Aorta (tissue), 5 donors: Measurements from ENCODE around the gene CAPN11. TPM values are rescaled to one million over a fixed set of nuclear protein-coding genes. Genes with fewer than 3 reads are reported as not detected.
"Not testable (repeated sequence)": the region's sequence is repeated elsewhere in the genome, so short reads cannot be mapped to it uniquely, and the experiment has no call there.

Experiments
- ATAC-seq: fragments of 200-7000 bp; cut with Tn5 transposase; one replicate; pipeline ENCODE4 v1.9.1; 2022; ENCODE audit warnings: moderate library complexity; ENCODE audit not compliant: low FRiP score
- DNase-seq, 2 donors: peaks; one replicate each; pipeline ENCODE4 v3.0.0-alpha.2; 2020
- H3K27ac ChIP-seq, 2 donors: one replicate each; pipeline ENCODE4 v1.5.1; 2013; ENCODE audit warnings: low read length in 2 of 2, mild to moderate bottlenecking in 2 of 2, moderate library complexity in 2 of 2, control low read depth in 1 of 2, inconsistent platforms in 1 of 2, low read depth in 1 of 2
- H3K27me3 ChIP-seq, 2 donors: one replicate each; pipeline ENCODE4 v1.6.1; 2013; ENCODE audit warnings: control low read depth in 1 of 2, low read length in 1 of 2, mild to moderate bottlenecking in 1 of 2, moderate library complexity in 1 of 2; ENCODE audit not compliant: insufficient read depth in 2 of 2, control insufficient read depth in 1 of 2
- H3K36me3 ChIP-seq, 2 donors: one replicate each; pipeline ENCODE4 v1.6.1; 2013; ENCODE audit warnings: control low read depth in 1 of 2, low read length in 1 of 2, mild to moderate bottlenecking in 1 of 2; ENCODE audit not compliant: insufficient read depth in 2 of 2, control insufficient read depth in 1 of 2
- H3K4me1 ChIP-seq, 2 donors: one replicate each; pipeline ENCODE4 v1.6.1; 2013; ENCODE audit warnings: low read length in 2 of 2, control low read depth in 1 of 2, mild to moderate bottlenecking in 1 of 2, moderate library complexity in 1 of 2; ENCODE audit not compliant: insufficient read depth in 2 of 2, control insufficient read depth in 1 of 2
- H3K4me3 ChIP-seq, 2 donors: one replicate each; pipeline ENCODE4 v1.5.1; 2013; ENCODE audit warnings: low read length in 2 of 2, control low read depth in 1 of 2, mild to moderate bottlenecking in 1 of 2
- H3K9me3 ChIP-seq: one replicate; pipeline ENCODE4 v1.6.1; 2013; ENCODE audit warnings: mild to moderate bottlenecking, low read length; ENCODE audit not compliant: control insufficient read depth
- WGBS, 2 donors: extraction: QIAGEN DNeasy Blood & Tissue Kit; methylation state at CpG; one replicate each; pipeline ENCODE4 v1.1.7; 2013; 5-methylcytosine and 5-hydroxymethylcytosine counted together
- intact Hi-C, 2 donors: fragments of 100-400 bp; cut with DNase I; formaldehyde crosslinking; loops; one replicate each; pipeline versions ENCODE4 v1.14.2 to v1.15.0; 2022
- polyA plus RNA-seq, 2 donors: library from polyadenylated mRNA; stranded (reverse); fragments of 200-250 nt; gene quantifications; one replicate each; pipeline ENCODE4 v1.2.3, GENCODE V29; 2013
- total RNA-seq, 2 donors: library from RNA; stranded (reverse); fragmentation: NEBNext Ultra II Directional; extraction: Animal tissue kit (Norgen Biotek cat#: 25700); gene quantifications; one replicate each; pipeline ENCODE4 v1.2.1, GENCODE V29; 2021
- donor health status: healthy with polysubstance abuse.
- donor health status: Bipolar disorder and iron deficiency.
- donor health status: DM: no; HTN: no; CAD: no.
- donor health status: DM: no; HTN: no; CAD: no.
- donor health status: DM: yes; HTN: yes; CAD: no.

Gene CAPN11
- total and polyA plus RNA-seq, 4 donors = 0.46 to 2.2 (median 0.81) TPM; not detected in 1

DNA sequence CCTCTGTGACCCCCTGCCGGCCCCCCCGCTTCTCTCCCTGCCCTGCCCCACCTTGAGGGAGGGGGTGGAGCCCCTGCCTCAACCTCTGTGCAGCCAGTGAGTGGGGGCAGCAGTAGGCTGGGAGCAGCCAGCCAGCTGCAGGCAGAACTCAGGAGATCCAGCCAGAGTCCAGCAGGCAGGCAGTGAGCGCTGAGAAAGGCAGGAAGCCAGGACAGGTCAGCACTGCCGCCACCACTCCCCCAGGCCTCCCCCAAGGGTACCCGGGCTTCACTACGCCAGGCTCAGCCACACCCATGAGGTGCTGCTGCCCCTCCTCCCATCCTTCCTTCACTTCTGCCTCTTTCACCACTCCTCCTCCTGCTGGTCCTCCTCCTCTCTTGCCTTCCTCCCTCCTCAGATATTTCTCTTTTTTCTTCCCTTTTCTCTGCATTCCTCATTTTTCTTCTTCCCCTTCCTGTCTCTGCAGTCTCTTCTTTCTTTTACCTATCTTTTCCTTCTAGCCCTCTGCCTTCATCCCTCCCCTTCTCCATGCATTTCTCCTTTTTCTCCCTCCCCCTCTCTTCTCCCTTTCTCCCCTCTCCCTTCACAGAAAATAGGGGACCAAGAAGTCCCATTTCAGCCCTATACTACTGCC, 19.8 kb upstream of the CAPN11 start:
- Histone ChIP-seq H3K27me3 (no peaks in the 10 kb centered on the region), H3K36me3 (peaks cover 0 to 1% of the 10 kb centered on the region in 2 donors), H3K27ac (no peak overlapping the region), H3K4me3 (no peak overlapping the region), H3K4me1 (no peaks in the 10 kb centered on the region), H3K9me3 (no peaks in the 10 kb centered on the region)
- intact Hi-C loops = no loop called here
- DNase-seq (no peak), ATAC-seq (no peak)
- 61 to 75% methylated on average over 4 to 6 of the region's 6 CpGs for WGBS, 2 donors

DNA sequence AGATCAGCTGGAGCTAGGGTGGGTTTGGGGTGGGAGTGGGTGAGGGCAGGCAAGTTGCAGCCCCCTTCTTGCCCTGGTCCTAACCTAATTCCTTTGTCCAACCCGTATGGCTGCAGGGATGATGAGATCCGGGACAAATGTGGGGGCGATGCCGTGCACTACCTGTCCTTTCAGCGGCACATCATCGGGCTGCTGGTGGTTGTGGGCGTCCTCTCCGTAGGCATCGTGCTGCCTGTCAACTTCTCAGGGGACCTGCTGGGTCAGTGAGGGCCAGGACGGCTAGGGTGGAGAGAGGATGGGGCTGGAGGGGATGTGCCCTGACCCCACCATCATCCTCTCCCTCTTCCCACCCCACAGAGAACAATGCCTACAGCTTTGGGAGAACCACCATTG, 19.3 kb upstream of the CAPN11 start:
- DNase-seq (no peak), ATAC-seq (no peak)
- Histone ChIP-seq H3K4me1 (no peaks in the 10 kb centered on the region), H3K36me3 (peaks cover 0 to 1% of the 10 kb centered on the region in 2 donors), H3K4me3 (no peak overlapping the region), H3K27me3 (no peaks in the 10 kb centered on the region), H3K9me3 (no peaks in the 10 kb centered on the region), H3K27ac (no peak overlapping the region)
- intact Hi-C loops = no loop called here
- WGBS, 2 donors = 81 to 82% methylated on average over 10 of the region's 10 CpGs

DNA sequence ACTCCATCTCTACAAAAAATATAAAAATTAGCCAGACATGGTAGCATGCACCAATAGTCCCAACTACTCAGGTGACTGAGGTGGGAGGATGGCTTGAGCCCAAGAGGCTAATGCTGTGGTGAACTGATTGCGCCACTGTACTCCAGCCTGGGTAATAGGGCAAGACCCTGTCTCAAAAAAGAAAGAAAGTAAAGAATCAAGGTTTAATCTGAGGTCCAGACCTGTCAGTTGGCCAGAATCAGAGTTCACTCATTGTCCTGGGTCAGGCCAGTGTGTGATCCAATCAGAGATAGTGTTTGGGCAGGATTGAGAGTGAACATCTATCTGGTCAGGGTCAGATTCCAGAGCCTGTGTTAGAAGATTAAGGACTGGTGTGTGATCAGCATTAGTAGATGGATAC, 15.8 kb upstream of the CAPN11 start:
- Histone ChIP-seq H3K27ac (no peak overlapping the region), H3K27me3 (no peaks in the 10 kb centered on the region), H3K4me1 (no peaks in the 10 kb centered on the region), H3K4me3 (no peak overlapping the region), H3K9me3 (no peaks in the 10 kb centered on the region), H3K36me3 (peaks cover 0 to 4% of the 10 kb centered on the region in 2 donors)
- WGBS, 2 donors = 100% methylated on average over 1 of the region's 1 CpG
- DNase-seq (no peak), ATAC-seq (no peak)
- intact Hi-C loops = no loop called here

DNA sequence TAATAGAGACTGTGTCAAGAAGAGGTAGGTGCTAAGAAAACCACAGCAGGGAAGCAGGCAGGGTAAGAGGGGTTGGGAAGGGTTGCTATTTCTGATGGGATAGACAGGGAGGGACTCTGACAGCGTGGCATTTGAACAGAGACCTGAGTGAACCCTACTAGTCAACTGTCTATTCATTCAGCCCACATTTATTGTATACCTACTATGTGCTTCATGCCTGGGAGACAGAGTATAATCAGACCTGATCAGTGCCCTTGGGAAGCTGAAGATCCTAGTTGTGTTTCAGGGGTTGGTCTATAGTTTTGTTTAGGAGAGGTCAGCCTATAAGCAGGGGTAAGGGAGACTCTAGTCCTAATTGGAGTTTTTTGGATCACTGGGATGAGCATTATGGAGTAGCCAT, 14.9 kb upstream of the CAPN11 start:
- H3K4me1 ChIP-seq = no peaks in the 10 kb centered on the region
- no peaks in the 10 kb centered on the region for H3K9me3 ChIP-seq
- no peaks in the 10 kb centered on the region for H3K27me3 ChIP-seq
- ATAC-seq (no peak), DNase-seq (no peak)
- intact Hi-C loops = no loop called here
- WGBS, 2 donors = 90 to 98% methylated on average over 1 of the region's 1 CpG
- no peak overlapping the region for H3K27ac ChIP-seq
- H3K36me3 ChIP-seq = peaks cover 0 to 4% of the 10 kb centered on the region in 2 donors
- H3K4me3 ChIP-seq = no peak overlapping the region

DNA sequence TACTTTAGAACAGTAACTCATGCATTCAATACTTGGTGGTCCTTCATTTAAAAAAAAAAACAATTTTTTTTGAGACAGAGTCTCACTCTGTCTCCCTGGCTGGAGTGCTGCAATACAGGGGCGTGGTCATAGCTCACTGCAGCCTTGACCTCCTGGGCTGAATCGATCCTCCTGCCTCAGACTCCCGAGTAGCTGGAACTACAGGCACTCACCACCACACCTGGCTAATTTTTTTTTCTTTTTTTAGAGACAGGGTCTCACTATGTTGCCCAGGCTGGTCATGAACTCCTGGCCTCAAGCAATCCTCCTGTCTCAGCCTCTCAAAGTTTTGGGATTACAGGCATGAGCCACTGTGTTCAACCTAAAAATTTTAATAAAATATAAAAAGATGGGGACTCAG, 14.1 kb upstream of the CAPN11 start:
- H3K9me3 ChIP-seq, ATAC-seq, H3K36me3 ChIP-seq, DNase-seq, H3K27ac ChIP-seq, H3K4me1 ChIP-seq, H3K4me3 ChIP-seq, H3K27me3 ChIP-seq, intact Hi-C loops: not testable (repeated sequence)
- 63 to 65% methylated on average over 3 of the region's 3 CpGs for WGBS, 2 donors

DNA sequence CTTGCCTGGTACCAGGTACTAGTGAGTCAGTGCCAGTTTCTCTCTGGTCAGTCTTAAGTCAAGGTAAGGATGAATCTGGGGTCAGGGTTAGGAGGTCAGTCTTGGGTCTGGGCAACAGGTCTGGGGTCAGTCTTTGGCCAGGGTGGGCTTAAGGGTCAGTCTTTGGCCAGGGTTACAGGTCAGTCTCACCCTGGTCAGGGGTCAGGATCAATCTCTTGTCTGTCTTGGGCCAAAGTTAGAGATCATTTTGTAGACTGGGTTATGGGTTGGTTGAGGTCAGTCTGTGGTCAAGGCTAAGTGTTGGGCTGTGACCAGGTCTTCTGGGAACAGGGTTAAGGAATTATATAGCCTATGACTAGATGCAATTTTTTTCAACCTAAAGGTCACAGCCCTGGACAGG, 12.8 kb upstream of the CAPN11 start:
- ATAC-seq = no peak
- peaks cover 0 to 3% of the 10 kb centered on the region in 2 donors for H3K36me3 ChIP-seq
- no peaks in the 10 kb centered on the region for H3K27me3 ChIP-seq
- no peaks in the 10 kb centered on the region for H3K9me3 ChIP-seq
- no peaks in the 10 kb centered on the region for H3K4me1 ChIP-seq
- DNase-seq = no peak
- intact Hi-C loops = no loop called here
- H3K4me3 ChIP-seq = no peak overlapping the region
- no peak overlapping the region for H3K27ac ChIP-seq

DNA sequence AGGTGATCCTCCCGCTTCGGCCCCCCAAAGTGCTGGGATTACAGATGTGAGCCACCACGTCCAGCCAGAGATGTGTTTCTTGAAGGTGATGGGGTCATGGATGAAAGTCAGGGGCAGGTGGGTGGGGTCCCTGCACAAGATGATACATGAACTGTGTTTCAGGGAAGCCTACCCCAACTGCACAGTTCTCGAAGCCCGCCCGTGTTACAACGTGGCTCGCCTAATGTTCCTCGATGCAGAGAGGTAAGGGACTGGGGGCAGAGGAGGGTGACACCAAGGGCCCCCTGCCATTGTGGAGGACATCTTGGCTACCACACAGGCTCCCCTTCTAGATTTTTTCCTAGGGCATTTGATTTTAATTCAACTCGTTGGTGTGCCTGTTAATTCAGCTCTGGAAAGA, 11.9 kb upstream of the CAPN11 start:
- no peak overlapping the region for H3K4me3 ChIP-seq
- WGBS, 2 donors = 87 to 89% methylated on average over 10 of the region's 10 CpGs
- H3K9me3 ChIP-seq = no peaks in the 10 kb centered on the region
- peak in 1 of 2 donors; percentile 64 for DNase-seq
- intact Hi-C loops = no loop called here
- no peaks in the 10 kb centered on the region for H3K4me1 ChIP-seq
- no peak for ATAC-seq
- no peak overlapping the region for H3K27ac ChIP-seq
- no peaks in the 10 kb centered on the region for H3K27me3 ChIP-seq
- peaks cover 0 to 3% of the 10 kb centered on the region in 2 donors for H3K36me3 ChIP-seq

DNA sequence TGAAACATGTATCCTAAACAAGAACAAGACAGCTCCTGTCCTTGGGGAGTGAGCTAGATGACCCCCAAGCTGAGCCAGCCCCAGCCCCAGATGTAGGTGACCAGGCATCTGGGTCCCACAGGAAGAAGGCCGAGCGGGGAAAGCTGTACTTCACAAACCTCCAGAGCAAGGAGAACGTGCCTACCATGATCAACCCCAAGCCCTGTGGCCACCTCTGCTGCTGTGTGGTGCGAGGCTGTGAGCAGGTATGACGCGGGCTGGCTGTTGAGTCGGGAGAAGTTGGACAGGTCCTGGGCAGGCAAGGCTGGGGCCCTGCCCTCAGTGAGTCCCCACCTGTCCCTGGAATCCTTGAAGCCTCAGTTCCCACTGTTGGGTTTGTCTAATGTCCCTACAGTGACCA, 11.4 kb upstream of the CAPN11 start:
- 90 to 93% methylated on average over 7 of the region's 7 CpGs for WGBS, 2 donors
- intact Hi-C loops = no loop called here
- Histone ChIP-seq H3K4me3 (no peak overlapping the region), H3K4me1 (no peaks in the 10 kb centered on the region), H3K36me3 (peaks cover 0 to 3% of the 10 kb centered on the region in 2 donors), H3K9me3 (no peaks in the 10 kb centered on the region), H3K27me3 (no peaks in the 10 kb centered on the region), H3K27ac (no peak overlapping the region)
- ATAC-seq = no peak
- peak in 1 of 2 donors; percentile 53 for DNase-seq

DNA sequence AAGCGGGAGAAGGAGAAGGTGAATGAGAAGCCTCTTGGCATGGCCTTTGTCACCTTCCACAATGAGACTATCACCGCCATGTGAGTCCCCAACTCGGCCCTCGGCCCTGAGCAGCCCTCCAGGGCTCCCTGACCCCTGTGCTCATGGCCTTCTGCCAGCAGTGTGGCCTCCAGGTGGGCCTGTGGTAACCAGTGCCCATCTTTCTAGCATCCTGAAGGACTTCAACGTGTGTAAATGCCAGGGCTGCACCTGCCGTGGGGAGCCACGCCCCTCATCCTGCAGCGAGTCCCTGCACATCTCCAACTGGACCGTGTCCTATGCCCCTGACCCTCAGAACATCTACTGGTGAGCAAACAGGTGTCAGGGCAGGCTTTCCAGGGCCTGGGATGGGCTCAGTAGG, 10.3 kb upstream of the CAPN11 start:
- intact Hi-C loops = no loop called here
- no peak overlapping the region for H3K4me3 ChIP-seq
- no peaks in the 10 kb centered on the region for H3K4me1 ChIP-seq
- peaks cover 0 to 3% of the 10 kb centered on the region in 2 donors for H3K36me3 ChIP-seq
- no peak overlapping the region for H3K27ac ChIP-seq
- 86 to 88% methylated on average over 9 of the region's 9 CpGs for WGBS, 2 donors
- no peaks in the 10 kb centered on the region for H3K9me3 ChIP-seq
- ATAC-seq (no peak), DNase-seq (no peak)
- no peaks in the 10 kb centered on the region for H3K27me3 ChIP-seq
